Stomach smooth muscle (tissue), 2 donors: ENCODE data around the gene KCNJ9.

Source experiments
- H3K27ac ChIP-seq: one replicate; pipeline ENCODE4 v1.7.0; 2013; ENCODE audit warnings: mild to moderate bottlenecking, low read length, inconsistent platforms
- H3K27me3 ChIP-seq, 2 donors: one replicate each; pipeline ENCODE4 v1.7.0; 2013; ENCODE audit warnings: low read length in 2 of 2; ENCODE audit not compliant: insufficient read depth in 2 of 2, control insufficient read depth in 1 of 2
- H3K36me3 ChIP-seq, 2 donors: one replicate each; pipeline ENCODE4 v1.7.0; 2013; ENCODE audit warnings: low read length in 2 of 2; ENCODE audit not compliant: control insufficient read depth in 2 of 2, insufficient read depth in 2 of 2
- H3K4me1 ChIP-seq: one replicate; pipeline ENCODE4 v1.7.0; 2013; ENCODE audit warnings: low read length; ENCODE audit not compliant: control insufficient read depth, insufficient read depth
- H3K4me3 ChIP-seq, 2 donors: one replicate each; pipeline ENCODE4 v1.7.0; 2013; ENCODE audit warnings: low read length in 2 of 2
- H3K9ac ChIP-seq, 2 donors: one replicate each; pipeline ENCODE4 v1.7.0; 2013; ENCODE audit warnings: low read length in 2 of 2, mild to moderate bottlenecking in 1 of 2
- H3K9me3 ChIP-seq, 2 donors: one replicate each; pipeline ENCODE4 v1.7.0; 2013; ENCODE audit warnings: low read length in 2 of 2; ENCODE audit not compliant: control insufficient read depth in 2 of 2
- donor health status: healthy.
- donor health status: Pancreatic carcinoma.

Gene KCNJ9

DNA sequence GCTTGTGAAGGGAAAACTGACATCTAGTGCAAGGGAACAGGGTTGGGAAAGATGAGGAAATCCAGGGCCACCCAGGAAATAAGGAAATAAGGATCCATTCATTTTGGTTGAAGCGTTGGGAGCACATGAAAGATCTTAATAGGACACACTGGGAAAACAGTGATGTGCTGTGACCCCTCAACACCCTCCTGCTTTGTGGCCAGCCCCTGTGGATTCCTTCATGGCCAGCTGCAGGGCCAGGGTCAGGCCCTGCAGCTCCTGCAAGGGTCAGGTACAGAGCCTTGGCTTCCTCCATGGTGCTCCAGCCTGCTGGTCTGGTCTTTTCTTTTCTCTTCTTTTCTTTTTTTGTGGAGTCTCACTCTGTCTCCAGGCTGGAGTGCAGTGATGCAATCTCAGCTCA is 30.7 kb upstream of the KCNJ9 start:
- Histone ChIP-seq H3K4me3 (no peak overlapping the region), H3K27me3 (peaks cover 4 to 7% of the 10 kb centered on the region in 2 donors), H3K36me3 (no peaks in the 10 kb centered on the region), H3K9me3 (no peaks in the 10 kb centered on the region), H3K27ac (no peak overlapping the region), H3K4me1 (peaks cover 14% of the 10 kb centered on the region), H3K9ac (no peak overlapping the region)

DNA sequence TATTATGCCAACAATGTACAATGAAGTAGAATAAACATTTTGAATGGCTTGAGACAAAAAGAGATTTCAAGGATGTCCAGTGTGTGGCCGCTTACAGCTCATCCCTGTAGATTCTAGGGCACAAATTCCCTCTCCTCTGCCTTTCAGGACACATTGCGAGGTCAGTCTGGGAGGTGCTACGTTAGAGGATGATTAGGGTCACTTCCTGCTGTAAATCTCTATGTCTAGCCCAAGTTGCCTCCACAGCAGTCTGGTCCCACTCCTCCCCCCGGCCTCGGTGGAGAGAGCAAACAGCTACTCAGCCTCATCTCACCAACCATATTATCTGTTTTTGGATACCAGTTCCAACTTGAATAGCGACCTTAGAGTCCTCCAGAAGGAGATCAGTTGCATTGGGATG is 28.4 kb upstream of the KCNJ9 start:
- H3K9me3 ChIP-seq = no peaks in the 10 kb centered on the region
- H3K27me3 ChIP-seq = peaks cover 7 to 10% of the 10 kb centered on the region in 2 donors
- H3K36me3 ChIP-seq = no peaks in the 10 kb centered on the region
- no peak overlapping the region for H3K9ac ChIP-seq
- no peaks in the 10 kb centered on the region for H3K4me1 ChIP-seq
- no peak overlapping the region for H3K4me3 ChIP-seq
- H3K27ac ChIP-seq = no peak overlapping the region

DNA sequence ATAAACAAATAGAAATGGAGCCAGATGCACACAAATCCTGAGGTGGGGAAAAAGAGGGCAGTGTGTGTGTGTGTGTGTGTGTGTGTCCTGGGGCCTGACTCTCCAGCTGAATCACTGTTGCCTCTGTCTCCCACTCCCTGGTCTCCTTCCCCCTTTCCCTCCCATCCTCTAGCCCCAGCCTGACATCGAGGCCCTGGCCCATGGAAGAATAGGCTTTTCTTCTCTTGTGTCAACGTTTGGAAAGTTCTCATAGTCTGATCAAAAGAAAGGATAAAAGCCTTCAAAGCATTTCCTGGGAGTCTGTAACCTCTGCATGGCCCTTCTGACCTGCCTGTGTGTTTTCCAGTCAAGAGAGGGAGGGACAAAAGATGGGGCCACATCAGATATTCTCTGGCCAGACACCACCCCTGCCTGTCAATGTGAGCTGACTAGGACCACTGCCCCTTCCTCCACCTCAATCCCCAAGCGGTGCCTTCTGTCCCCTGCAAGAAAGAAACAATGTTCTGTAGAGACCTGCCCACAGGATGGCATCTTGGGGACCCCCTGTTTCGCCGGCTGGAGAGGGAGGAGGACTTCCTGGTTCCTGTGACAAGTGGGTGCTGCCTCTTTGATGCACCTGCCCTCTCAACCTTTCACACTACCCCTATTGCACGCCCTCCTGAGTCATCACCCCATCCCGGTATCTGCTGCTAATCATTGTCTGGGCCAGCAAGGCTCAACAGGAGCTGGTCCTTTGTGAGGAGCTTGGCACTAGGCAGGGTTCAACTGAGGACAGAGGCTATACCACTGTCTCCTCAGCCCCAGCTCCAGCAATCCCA is 27.6 kb upstream of the KCNJ9 start:
- H3K27ac ChIP-seq = no peak overlapping the region
- no peaks in the 10 kb centered on the region for H3K4me1 ChIP-seq
- H3K9ac ChIP-seq = no peak overlapping the region
- H3K36me3 ChIP-seq = no peaks in the 10 kb centered on the region
- no peak overlapping the region for H3K4me3 ChIP-seq
- H3K9me3 ChIP-seq = no peaks in the 10 kb centered on the region
- H3K27me3 ChIP-seq = peaks cover 7 to 10% of the 10 kb centered on the region in 2 donors

GRCh38 chr1:160056648-160057169 is 24.6 kb upstream of the KCNJ9 start:
- no peaks in the 10 kb centered on the region for H3K9me3 ChIP-seq
- peaks cover 10 to 15% of the 10 kb centered on the region in 2 donors for H3K27me3 ChIP-seq
- H3K36me3 ChIP-seq = no peaks in the 10 kb centered on the region
- H3K27ac ChIP-seq = no peak overlapping the region
- no peaks in the 10 kb centered on the region for H3K4me1 ChIP-seq
- H3K4me3 ChIP-seq = no peak overlapping the region
- H3K9ac ChIP-seq = no peak overlapping the region

DNA sequence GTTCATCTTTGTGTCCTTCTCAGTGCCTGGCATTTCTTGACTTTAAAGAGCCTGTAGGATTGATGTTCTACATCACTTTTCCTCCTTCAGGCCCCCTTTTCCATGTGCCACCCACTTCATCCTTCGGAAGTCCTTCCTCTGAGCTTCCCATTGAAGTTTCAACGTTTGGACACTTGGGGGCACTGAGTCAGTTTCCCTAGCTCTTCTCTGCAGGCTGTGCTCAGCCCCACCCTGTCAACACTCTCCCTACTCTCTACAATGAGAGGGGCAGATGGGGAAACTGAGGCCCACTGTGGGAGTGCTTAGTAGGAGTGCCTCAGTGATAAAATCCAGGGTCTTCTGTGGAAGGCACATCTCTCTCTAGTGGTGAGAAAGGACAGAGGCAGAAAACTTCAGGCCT is 23.3 kb upstream of the KCNJ9 start:
- Histone ChIP-seq H3K9me3 (no peaks in the 10 kb centered on the region), H3K36me3 (no peaks in the 10 kb centered on the region), H3K4me3 (no peak overlapping the region), H3K4me1 (no peaks in the 10 kb centered on the region), H3K27ac (no peak overlapping the region), H3K27me3 (peaks cover 10 to 17% of the 10 kb centered on the region in 2 donors), H3K9ac (no peak overlapping the region)

GRCh38 chr1:160061369-160062229 is 19.7 kb upstream of the KCNJ9 start:
- Histone ChIP-seq H3K9ac (no peak overlapping the region), H3K36me3 (no peaks in the 10 kb centered on the region), H3K4me3 (no peak overlapping the region), H3K27me3 (peaks cover 8 to 15% of the 10 kb centered on the region in 2 donors), H3K9me3 (no peaks in the 10 kb centered on the region), H3K4me1 (no peaks in the 10 kb centered on the region), H3K27ac (no peak overlapping the region)

DNA sequence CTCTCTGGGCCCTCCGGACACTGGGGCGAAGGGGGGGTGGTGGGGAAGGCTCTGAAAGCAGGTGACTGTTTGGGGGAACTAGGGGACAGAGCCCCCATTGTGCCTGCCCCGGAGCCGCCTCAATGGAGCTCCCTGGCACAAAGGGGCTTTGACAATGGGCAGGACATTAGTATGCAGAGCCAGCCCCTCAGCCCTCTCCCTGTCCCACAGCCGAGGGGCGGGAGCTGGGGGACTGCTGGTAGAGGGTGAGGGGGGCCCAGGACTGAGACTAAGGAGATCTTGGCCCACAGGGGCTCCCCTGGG is 19.2 kb upstream of the KCNJ9 start:
- Histone ChIP-seq H3K27ac (no peak overlapping the region), H3K36me3 (no peaks in the 10 kb centered on the region), H3K9ac (no peak overlapping the region), H3K4me3 (no peak overlapping the region), H3K27me3 (peaks cover 8 to 13% of the 10 kb centered on the region in 2 donors), H3K9me3 (no peaks in the 10 kb centered on the region), H3K4me1 (no peaks in the 10 kb centered on the region)

GRCh38 chr1:160063176-160063575 is 18.2 kb upstream of the KCNJ9 start:
- H3K9ac ChIP-seq = no peak overlapping the region
- peaks cover 8 to 13% of the 10 kb centered on the region in 2 donors for H3K27me3 ChIP-seq
- no peaks in the 10 kb centered on the region for H3K9me3 ChIP-seq
- no peaks in the 10 kb centered on the region for H3K4me1 ChIP-seq
- no peak overlapping the region for H3K4me3 ChIP-seq
- H3K27ac ChIP-seq = no peak overlapping the region
- no peaks in the 10 kb centered on the region for H3K36me3 ChIP-seq

- H3K9ac ChIP-seq = no peak overlapping the region
- H3K27me3 ChIP-seq = peaks cover 12 to 15% of the 10 kb centered on the region in 2 donors
- no peaks in the 10 kb centered on the region for H3K4me1 ChIP-seq
- no peaks in the 10 kb centered on the region for H3K9me3 ChIP-seq
- H3K4me3 ChIP-seq = no peak overlapping the region
- H3K36me3 ChIP-seq = no peaks in the 10 kb centered on the region
- H3K27ac ChIP-seq = no peak overlapping the region
These were observed 17.2 kb upstream of the KCNJ9 start for GRCh38 chr1:160064164-160064563.

DNA sequence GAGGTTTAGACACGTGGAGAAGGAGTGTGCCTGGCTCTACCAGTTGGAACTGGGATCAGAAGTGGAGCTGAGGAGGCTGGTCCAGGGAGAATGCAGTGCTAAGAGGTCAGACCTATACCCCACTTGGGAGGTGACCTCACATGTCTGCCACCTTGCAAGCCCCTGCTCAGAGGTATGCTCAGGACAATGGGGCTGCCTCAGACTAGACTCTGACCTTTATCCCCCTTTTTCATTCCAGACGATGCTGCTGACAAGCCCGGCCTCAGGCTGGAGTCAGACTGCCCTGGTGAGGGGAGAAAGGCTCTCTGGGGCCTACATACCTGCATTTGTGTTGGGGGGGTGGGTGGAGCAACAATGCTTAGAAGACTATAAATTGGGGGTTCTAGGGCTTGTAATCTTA is 16.6 kb upstream of the KCNJ9 start:
- Histone ChIP-seq H3K27ac (no peak overlapping the region), H3K4me1 (peaks cover 3% of the 10 kb centered on the region)

More for the DNA sequence above, 16.6 kb upstream of the KCNJ9 start:
- no peak overlapping the region for H3K4me3 ChIP-seq
- no peaks in the 10 kb centered on the region for H3K9me3 ChIP-seq
- no peaks in the 10 kb centered on the region for H3K36me3 ChIP-seq
- H3K27me3 ChIP-seq = peaks cover 12 to 17% of the 10 kb centered on the region in 2 donors
- no peak overlapping the region for H3K9ac ChIP-seq
